ENCODE data around the gene PPM1J.
A peak's percentile ranks its signal among the peaks of the same experiment; 100 is the strongest.
"Not testable (repeated sequence)": the region's sequence is repeated elsewhere in the genome, so short reads cannot be mapped to it uniquely, and the experiment has no call there.

PPM1J gene

DNA sequence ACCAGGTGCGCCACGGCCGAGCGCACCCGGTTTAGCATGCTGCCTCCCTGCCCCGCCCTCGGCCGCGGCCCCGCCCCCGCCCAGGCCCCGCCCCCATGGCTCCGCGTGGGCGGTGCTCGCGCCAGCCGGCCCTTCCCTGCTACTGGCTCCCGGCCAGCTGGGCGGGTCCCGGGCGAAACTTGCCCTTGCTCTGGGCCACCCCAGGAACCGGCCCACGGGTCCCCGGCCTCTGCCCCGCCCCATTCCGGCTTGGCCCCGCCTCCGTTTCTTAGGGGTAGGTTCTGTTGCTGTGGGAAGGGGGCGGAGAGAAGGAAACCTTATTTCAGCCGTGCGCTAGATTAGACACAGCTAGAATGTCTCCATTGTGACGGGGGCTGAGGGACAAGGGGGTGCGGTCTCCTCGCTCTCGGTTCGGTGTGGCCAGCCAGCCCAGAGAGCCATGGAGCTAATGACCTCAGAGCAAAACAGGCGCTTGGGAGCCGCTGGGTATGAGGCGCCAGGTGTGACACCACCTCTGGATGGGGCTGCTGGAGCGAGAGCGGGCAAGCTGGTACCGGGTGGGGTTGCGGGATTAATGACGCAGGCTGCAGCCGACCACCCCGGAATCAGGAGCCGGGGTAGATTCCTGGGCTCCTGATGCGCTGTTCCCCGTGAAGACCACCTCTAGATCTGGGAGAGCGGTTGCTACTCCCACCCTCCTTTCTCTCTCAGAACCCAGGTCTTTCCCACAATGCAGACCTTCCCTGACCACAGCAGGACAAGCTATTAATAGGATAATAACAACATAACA is at the start of gene PPM1J:
PPM1J (minus strand) TSS at position 69 of the 790 bp plus-strand sequence; CDS start at position 38, 31 bp downstream.
- DNase-seq = peak; percentile 94

- peak; percentile 36 for DNase-seq
These were observed 47.7 kb upstream of the PPM1J start for GRCh38 chr1:112762541-112763500.

- no peak for DNase-seq
These were observed 46.8 kb upstream of the PPM1J start for GRCh38 chr1:112761714-112762480.

DNA sequence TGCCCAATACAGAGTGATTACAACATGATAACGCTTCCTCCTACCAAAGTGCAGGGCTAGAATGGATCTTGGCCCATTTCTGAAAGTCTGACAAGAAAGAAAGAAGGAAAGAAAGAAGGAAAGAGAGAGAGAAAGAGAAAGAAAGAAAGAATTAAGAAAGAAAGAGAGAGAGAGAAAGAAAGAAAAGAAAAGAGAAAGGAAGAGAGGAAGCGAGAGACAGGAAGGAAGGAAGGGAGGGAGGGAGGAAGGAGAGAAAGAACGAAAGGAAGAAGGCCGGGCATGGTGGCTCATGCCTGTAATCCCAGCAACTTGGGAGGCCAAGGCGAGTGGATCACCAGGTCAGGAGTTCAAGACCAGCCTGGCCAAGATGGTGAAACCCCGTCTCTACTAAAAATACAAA is 44.1 kb upstream of the PPM1J start:
- no peak for DNase-seq

DNA sequence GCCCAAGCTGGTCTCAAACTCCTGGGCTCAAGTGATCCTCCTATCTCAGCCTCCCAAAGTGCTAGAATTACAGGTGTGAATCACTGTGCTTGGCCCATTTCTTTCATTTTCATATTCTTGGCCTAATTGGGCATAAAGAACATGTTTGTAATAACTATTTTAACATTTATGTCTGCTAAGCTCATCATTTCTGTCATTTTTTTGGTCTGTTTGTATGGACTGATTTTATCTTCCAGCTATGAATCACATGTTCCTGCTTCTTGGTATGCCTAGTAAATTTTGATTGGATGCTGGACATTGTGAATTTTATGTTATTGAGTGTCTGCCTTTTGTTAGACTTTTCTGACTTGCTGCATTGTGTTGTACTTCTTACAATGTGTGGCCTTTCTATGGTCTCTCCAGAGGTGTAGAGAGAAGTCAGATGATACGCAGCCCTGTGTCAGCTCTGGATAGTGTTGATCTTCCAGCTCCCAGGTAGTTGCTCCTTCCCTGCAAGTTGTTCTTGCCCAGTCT is 39.0 kb upstream of the PPM1J start:
- no peak for DNase-seq

- no peak for DNase-seq
These were observed 33.3 kb upstream of the PPM1J start for GRCh38 chr1:112748396-112748795.

- DNase-seq = peak; percentile 77
These were observed 29.0 kb upstream of the PPM1J start for GRCh38 chr1:112744009-112744578.

DNA sequence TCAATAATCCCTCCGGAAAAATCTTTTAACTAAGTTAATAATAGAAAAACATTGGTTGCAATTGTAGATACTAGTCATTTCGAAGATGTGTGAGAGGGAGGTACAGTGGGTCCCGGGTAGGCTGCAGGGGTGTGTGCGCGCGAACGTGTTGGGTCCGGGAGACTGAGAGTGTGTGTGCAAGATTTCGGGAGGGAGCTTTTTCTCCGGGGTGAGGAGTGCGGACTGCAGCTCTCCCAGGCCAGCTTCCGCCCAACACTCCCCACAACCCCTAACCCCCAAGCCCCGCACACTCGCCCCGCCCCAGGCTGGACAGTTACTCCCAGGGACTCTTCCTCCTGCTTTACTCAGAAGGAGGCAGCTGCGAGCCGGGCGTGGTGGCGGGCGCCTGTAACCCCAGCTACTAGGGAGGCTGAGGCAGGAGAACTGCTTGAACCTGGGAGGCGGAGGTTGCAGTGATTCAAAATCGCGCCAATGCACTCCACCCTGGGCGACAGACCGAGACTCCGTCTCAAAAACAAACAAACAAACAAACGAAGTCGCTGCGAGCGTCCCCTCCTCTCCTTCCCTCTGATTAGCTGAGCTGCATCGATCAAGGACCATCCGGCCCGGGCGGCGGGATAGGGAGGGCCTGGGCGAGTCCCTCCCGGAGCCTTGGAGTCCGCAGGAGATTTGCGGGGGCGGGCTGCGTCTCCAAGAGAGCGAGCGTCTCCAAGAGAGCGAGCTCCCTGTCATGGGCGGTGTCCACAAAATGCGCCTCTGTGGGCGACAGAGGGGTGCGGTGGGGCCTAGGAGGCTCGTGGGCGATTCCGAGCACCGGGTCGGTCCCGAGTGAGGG is 28.3 kb upstream of the PPM1J start:
- DNase-seq = peak; percentile 56

DNA sequence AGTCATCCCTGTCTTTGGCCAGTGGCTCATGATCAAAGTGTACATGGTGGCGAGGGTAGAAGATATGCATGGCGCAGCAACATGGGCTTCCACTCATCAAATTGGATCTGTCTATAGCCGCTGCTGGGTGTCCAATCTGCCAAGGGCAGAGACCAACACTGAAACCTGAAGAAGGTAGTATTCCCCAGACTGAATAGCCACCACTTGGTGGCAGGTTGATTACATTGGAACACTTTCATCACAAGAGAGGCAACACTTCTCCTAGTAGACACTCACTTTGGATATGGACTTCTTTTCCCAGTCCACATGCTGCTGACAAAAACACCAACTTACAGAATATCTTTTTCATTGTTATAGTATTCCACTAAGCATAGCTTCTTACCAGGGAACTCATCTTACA is 22.4 kb upstream of the PPM1J start:
- DNase-seq = no peak

- no peak for DNase-seq
These were observed 20.6 kb upstream of the PPM1J start for GRCh38 chr1:112735752-112736151.

DNA sequence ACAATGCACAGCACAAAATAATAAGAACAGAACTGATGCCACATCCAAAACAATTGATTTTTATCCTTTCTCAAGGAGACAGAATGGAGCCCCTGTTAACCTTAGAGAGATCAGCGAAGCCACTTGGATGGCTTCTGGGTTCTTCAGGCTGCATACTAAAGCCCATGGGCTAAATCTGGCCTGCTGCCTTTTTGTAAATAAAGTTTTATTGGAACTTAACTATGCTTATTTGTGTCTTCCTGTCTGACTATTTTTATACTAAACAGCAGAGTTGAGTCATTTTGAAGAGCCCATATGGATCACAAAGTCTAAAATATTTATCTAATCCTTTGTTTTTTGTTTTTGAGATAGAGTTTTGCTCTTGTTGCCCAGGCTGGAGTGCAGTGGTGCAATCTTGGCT is 16.3 kb upstream of the PPM1J start:
- DNase-seq = no peak

DNA sequence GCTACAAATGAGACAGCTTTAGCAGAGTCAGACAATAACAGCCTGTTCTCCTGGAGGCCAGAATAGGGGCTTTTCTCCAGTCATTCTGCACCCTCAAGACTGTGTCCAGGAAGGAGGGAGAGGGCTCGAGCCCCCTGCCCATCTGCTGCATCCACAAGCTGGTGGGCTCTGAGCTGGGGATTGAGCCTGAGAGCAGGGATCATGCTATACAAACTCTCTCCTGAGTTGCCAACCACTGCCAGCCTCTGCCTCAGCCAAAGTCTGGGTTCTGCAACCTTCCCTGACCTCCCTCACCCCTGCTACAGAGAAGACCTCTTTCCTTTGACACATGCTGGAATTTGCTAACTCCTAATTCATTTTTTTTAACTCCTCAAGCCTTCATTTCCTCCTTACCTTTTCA is 14.8 kb upstream of the PPM1J start:
- no peak for DNase-seq

GRCh38 chr1:112729011-112729410 is 13.9 kb upstream of the PPM1J start:
- DNase-seq = not testable (repeated sequence)

DNA sequence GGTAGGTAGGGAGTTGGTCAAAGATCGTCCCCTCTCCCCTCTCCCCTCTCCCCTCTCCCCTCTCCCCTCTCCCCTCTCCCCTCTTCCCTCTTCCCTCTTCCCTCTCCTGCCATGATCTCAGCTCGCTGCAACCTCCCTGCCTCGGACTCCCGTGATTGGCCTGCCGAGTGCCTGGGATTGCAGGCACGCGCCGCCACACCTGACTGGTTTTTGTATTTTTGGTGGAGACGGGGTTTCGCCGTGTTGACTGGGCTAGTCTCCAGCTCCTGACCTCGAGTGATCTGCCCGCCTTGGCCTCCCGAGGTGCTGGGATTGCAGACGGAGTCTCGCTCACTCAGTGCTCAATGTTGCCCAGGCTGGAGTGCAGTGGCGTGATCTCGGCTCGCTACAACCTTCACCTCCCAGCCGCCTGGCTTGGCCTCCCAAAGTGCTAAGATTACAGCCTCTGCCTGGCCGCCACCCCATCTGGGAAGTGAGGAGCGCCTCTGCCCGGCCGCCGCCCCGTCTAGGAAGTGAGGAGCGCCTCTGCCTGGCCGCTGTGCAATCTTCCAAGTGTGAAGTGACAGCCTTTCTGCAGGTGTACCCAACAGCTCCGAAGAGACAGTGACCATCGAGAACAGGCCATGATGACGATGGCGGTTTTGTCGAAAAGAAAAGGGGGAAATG is 13.3 kb upstream of the PPM1J start:
- not testable (repeated sequence) for DNase-seq

DNA sequence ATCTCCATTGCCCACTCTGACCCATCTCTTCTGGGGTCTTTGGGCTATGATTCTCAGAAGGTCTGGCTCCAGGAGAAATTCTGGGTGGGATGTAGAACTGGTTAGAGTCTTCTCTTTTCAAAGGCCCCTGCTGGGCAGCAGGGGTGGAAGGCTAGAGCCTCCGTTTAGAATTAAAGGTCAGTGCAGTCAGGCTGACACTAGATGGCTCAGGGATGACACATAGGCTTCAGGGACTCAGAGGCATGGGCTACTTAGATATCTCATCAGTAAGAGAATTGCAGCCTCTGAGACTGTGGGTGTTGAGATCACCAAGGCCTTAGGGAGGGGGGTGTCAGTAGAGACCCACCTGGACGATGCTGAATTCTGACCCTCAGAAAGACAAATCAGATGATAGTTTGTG is 12.6 kb upstream of the PPM1J start:
- DNase-seq = no peak

DNA sequence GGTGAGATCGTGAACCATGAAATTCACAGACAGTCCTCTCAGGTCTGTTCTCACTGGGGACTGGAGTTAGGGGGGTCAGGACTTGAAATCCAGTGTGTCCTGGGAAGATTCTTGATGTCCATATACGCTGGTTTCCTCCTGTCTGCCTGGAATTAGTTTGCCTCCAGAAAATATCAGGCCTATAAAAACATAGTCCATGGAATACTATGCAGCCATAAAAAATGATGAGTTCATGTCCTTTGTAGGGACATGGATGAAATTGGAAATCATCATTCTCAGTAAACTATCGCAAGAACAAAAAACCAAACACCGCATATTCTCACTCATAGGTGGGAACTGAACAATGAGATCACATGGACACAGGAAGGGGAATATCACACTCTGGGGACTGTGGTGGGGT is 9.1 kb upstream of the PPM1J start:
- not testable (repeated sequence) for DNase-seq

GRCh38 chr1:112723511-112723839 is 8.3 kb upstream of the PPM1J start:
- DNase-seq = no peak

- peak; percentile 67 for DNase-seq
These were observed 7.7 kb upstream of the PPM1J start for GRCh38 chr1:112722601-112723510.

DNA sequence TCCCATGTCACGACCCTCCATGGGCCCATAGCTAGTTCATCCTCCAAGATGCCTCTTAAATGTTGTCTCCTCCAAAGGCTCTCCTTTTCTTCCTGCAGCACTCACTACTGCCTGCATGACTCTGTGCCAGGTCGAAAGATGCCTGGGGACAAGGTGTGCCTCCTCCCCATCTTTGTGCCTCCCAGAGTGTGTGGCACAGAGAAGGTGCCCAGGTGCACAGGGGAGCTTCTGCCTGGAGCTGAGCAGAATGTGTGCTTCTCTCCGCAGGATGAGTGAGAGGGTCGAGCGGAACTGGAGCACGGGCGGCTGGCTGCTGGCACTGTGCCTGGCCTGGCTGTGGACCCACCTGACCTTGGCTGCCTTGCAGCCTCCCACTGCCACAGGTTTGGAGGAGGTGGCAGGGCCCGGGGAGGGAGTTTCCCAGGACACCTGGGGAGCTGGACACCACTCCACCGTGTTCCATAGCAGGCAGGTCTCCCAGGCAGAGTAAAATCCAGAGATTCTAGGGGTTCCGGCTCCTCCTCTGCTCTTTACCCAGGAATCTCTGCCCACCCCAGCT is 6.9 kb upstream of the PPM1J start:
- no peak for DNase-seq

GRCh38 chr1:112721294-112721693 is 6.2 kb upstream of the PPM1J start:
- DNase-seq = not testable (repeated sequence)
